ENCODE measurements around the gene MEF2A.

The MEF2A gene

DNA sequence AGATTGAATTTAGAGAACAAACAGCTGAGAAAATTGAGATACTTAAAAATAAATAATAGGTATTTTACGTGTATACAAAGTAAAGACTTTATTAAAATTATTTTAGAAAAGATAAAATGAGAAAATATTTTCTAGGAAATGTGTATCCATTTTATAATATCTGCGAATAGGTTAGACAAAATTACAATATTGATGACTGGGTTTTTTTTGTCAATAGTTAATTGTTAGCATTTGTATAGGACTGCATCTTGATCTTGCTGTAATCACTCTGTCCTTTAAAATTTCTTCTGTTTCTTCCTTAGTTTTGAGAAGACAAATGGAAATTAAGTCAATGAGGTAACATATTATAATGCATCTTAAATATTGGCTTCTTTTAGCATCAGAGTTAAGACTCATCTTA lies 50.3 kb downstream of the MEF2A start:
- no peak for ATAC-seq
- TF ChIP-seq GLIS3 (CRISPR knock-in tag; IDR thresholded peaks at IDR 0.05): no peak
- no peak for TF ChIP-seq RARB (CRISPR knock-in tag; IDR thresholded peaks at IDR 0.05)
- TF ChIP-seq ISL1 (CRISPR knock-in tag; IDR thresholded peaks at IDR 0.05): no peak
- no peak for TF ChIP-seq ZC3H10 (CRISPR knock-in tag; IDR thresholded peaks at IDR 0.05)
- no peak for TF ChIP-seq BACH2 (CRISPR knock-in tag; IDR thresholded peaks at IDR 0.05; ENCODE audit: borderline replicate concordance)
- no peak for TF ChIP-seq OSR1 (CRISPR knock-in tag; IDR thresholded peaks at IDR 0.05)
- TF ChIP-seq CSRNP3 (CRISPR knock-in tag; IDR thresholded peaks at IDR 0.05): no peak
- no peak for TF ChIP-seq ZNF70 (CRISPR knock-in tag; IDR thresholded peaks at IDR 0.05)
- no peak for TF ChIP-seq ZFP3 (CRISPR knock-in tag; IDR thresholded peaks at IDR 0.05)

GRCh38 chr15:99616773-99617342 lies 51.1 kb downstream of the MEF2A start:
- no peak for ATAC-seq
- TF ChIP-seq, protein P1, sequence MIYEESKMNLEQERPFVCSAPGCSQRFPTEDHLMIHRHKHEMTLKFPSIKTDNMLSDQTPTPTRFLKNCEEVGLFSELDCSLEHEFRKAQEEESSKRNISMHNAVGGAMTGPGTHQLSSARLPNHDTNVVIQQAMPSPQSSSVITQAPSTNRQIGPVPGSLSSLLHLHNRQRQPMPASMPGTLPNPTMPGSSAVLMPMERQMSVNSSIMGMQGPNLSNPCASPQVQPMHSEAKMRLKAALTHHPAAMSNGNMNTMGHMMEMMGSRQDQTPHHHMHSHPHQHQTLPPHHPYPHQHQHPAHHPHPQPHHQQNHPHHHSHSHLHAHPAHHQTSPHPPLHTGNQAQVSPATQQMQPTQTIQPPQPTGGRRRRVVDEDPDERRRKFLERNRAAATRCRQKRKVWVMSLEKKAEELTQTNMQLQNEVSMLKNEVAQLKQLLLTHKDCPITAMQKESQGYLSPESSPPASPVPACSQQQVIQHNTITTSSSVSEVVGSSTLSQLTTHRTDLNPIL (CRISPR knock-in tag; IDR thresholded peaks at IDR 0.05; ENCODE audit: low read depth): no peak
- no peak for TF ChIP-seq POU6F1 (CRISPR knock-in tag; IDR thresholded peaks at IDR 0.05; ENCODE audit: borderline replicate concordance, low read depth)
- TF ChIP-seq TOX (CRISPR knock-in tag; IDR thresholded peaks at IDR 0.05; ENCODE audit: borderline replicate concordance): no peak
- TF ChIP-seq CSRNP3 (CRISPR knock-in tag; IDR thresholded peaks at IDR 0.05): no peak
- TF ChIP-seq, protein P2, sequence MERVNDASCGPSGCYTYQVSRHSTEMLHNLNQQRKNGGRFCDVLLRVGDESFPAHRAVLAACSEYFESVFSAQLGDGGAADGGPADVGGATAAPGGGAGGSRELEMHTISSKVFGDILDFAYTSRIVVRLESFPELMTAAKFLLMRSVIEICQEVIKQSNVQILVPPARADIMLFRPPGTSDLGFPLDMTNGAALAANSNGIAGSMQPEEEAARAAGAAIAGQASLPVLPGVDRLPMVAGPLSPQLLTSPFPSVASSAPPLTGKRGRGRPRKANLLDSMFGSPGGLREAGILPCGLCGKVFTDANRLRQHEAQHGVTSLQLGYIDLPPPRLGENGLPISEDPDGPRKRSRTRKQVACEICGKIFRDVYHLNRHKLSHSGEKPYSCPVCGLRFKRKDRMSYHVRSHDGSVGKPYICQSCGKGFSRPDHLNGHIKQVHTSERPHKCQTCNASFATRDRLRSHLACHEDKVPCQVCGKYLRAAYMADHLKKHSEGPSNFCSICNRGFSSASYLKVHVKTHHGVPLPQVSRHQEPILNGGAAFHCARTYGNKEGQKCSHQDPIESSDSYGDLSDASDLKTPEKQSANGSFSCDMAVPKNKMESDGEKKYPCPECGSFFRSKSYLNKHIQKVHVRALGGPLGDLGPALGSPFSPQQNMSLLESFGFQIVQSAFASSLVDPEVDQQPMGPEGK (CRISPR knock-in tag; IDR thresholded peaks at IDR 0.05; ENCODE audit: borderline replicate concordance): no peak
- no peak for TF ChIP-seq GLIS3 (CRISPR knock-in tag; IDR thresholded peaks at IDR 0.05)
- no peak for TF ChIP-seq SNAI2 (CRISPR knock-in tag; IDR thresholded peaks at IDR 0.05)
- TF ChIP-seq ARNTL (CRISPR knock-in tag; IDR thresholded peaks at IDR 0.05; ENCODE audit: borderline replicate concordance, low read depth): no peak
- no peak for TF ChIP-seq BACH2 (CRISPR knock-in tag; IDR thresholded peaks at IDR 0.05; ENCODE audit: borderline replicate concordance)
- no peak for TF ChIP-seq ESRRG (CRISPR knock-in tag; IDR thresholded peaks at IDR 0.05)
- no peak for TF ChIP-seq ISL1 (CRISPR knock-in tag; IDR thresholded peaks at IDR 0.05)
- TF ChIP-seq ZNF70 (CRISPR knock-in tag; IDR thresholded peaks at IDR 0.05): no peak
- no peak for TF ChIP-seq OSR1 (CRISPR knock-in tag; IDR thresholded peaks at IDR 0.05)
- TF ChIP-seq ZFP3 (CRISPR knock-in tag; IDR thresholded peaks at IDR 0.05): no peak
- TF ChIP-seq, protein P3, sequence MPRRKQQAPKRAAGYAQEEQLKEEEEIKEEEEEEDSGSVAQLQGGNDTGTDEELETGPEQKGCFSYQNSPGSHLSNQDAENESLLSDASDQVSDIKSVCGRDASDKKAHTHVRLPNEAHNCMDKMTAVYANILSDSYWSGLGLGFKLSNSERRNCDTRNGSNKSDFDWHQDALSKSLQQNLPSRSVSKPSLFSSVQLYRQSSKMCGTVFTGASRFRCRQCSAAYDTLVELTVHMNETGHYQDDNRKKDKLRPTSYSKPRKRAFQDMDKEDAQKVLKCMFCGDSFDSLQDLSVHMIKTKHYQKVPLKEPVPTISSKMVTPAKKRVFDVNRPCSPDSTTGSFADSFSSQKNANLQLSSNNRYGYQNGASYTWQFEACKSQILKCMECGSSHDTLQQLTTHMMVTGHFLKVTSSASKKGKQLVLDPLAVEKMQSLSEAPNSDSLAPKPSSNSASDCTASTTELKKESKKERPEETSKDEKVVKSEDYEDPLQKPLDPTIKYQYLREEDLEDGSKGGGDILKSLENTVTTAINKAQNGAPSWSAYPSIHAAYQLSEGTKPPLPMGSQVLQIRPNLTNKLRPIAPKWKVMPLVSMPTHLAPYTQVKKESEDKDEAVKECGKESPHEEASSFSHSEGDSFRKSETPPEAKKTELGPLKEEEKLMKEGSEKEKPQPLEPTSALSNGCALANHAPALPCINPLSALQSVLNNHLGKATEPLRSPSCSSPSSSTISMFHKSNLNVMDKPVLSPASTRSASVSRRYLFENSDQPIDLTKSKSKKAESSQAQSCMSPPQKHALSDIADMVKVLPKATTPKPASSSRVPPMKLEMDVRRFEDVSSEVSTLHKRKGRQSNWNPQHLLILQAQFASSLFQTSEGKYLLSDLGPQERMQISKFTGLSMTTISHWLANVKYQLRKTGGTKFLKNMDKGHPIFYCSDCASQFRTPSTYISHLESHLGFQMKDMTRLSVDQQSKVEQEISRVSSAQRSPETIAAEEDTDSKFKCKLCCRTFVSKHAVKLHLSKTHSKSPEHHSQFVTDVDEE (CRISPR knock-in tag; IDR thresholded peaks at IDR 0.05): no peak
- no peak for TF ChIP-seq ZC3H10 (CRISPR knock-in tag; IDR thresholded peaks at IDR 0.05)
- TF ChIP-seq CSDC2 (CRISPR knock-in tag; IDR thresholded peaks at IDR 0.05): no peak
- TF ChIP-seq RARB (CRISPR knock-in tag; IDR thresholded peaks at IDR 0.05): no peak
- TF ChIP-seq ZNF565 (CRISPR knock-in tag; conservative IDR thresholded peaks at IDR 0.05; ENCODE audit: low read depth): no peak
- no peak for TF ChIP-seq ZFP30 (CRISPR knock-in tag; IDR thresholded peaks at IDR 0.05)
